HepG2 (cell line): ENCODE data around the gene TMEM145. TPM values are rescaled to one million over a fixed set of nuclear protein-coding genes. Genes with fewer than 3 reads are reported as not detected.

ENCODE experiments used
- ATAC-seq: fragments of 200-7000 bp; cut with Tn5 transposase; 3 replicates; pipeline ENCODE4 v1.9.1; 2020; ENCODE audit warnings: mild to moderate bottlenecking, moderate library complexity
- BruUV-seq: library from RNA; stranded (reverse); fragments of 400-500 nt; replicated peaks from 2 replicates; lab custom pipeline; 2021; lab: Mats Ljungman, UMichigan
- CTCF ChIA-PET: fragments of 300-600 bp; formaldehyde crosslinking; extraction: SDS; loops from one replicate; lab custom pipeline; 2021; ENCODE audit warnings: low total read pairs, inconsistent platforms, low intra/inter-chr PET ratio; lab: Yijun Ruan, JAX
- POLR2A ChIA-PET: fragments of 350-600 bp; sonication (Branson Sonifier 250); formaldehyde crosslinking; loops from one replicate; lab custom pipeline; 2020; ENCODE audit warnings: antibody characterized with exemption, inconsistent platforms; lab: Yijun Ruan, JAX
- DNase-seq: peaks from one replicate; pipeline ENCODE4 v3.0.0-alpha.2; 2015; ENCODE audit warnings: low spot score
- FAIRE-seq: peaks from 3 replicates; lab custom pipeline; 2011; peaks lifted over from hg19 to GRCh38; lab: Jason Lieb, UNC
- H2AFZ ChIP-seq: one replicate; pipeline ENCODE4 v1.6.1; 2011; ENCODE audit warnings: low read length, inconsistent platforms
- H3K27ac ChIP-seq: fragments of 300-600 bp; 3 replicates; pipeline ENCODE4 v1.8.0; 2011; ENCODE audit warnings: mixed run types, mild to moderate bottlenecking, mixed read lengths, low read length, inconsistent platforms; ENCODE audit not compliant: insufficient read depth; ENCODE audit errors: extremely low read length
- H3K27me3 ChIP-seq, 2 experiments: fragments of 200-600 bp in 1 of 2; 2 replicates in 1 of 2; 3 replicates in 1 of 2; pipeline versions ENCODE4 v1.6.0 to v1.8.0; 2011; ENCODE audit warnings: low read length in 2 of 2, mild to moderate bottlenecking in 2 of 2, moderate library complexity in 2 of 2, inconsistent platforms in 1 of 2; ENCODE audit not compliant: insufficient read depth in 2 of 2, control insufficient read depth in 1 of 2
- H3K36me3 ChIP-seq, 2 experiments: fragments of 200-600 bp in 1 of 2; replicated peaks in 1 of 2; 2 replicates in 1 of 2; 3 replicates in 1 of 2; pipeline versions ENCODE4 v1.5.1 to v1.8.0; 2011; ENCODE audit warnings: low read length in 2 of 2, inconsistent platforms in 1 of 2; ENCODE audit not compliant: insufficient read depth in 2 of 2, control insufficient read depth in 1 of 2
- H3K4me1 ChIP-seq: 2 replicates; pipeline ENCODE4 v1.5.1; 2012; ENCODE audit warnings: low read length, inconsistent platforms; ENCODE audit not compliant: insufficient read depth
- H3K4me2 ChIP-seq: 2 replicates; pipeline ENCODE4 v1.6.0; 2011; ENCODE audit warnings: low read depth, low read length, inconsistent platforms
- H3K4me3 ChIP-seq, 3 experiments: fragments of 200-600 bp in 1 of 3; sonication (generic), shearing (Covaris generic) in 1 of 3; replicated peaks in 1 of 3; 2 replicates each; pipeline ENCODE4 v1.5.1; 2011 to 2016; ENCODE audit warnings: low read length in 3 of 3, inconsistent platforms in 2 of 3, low read depth in 2 of 3, mild to moderate bottlenecking in 2 of 3, control low read depth in 1 of 3, mixed read lengths in 1 of 3; ENCODE audit not compliant: insufficient read depth in 1 of 3
- H3K79me2 ChIP-seq: one replicate; pipeline ENCODE4 v1.6.1; 2011; ENCODE audit warnings: low read length, inconsistent platforms; ENCODE audit not compliant: insufficient read depth
- H3K9ac ChIP-seq: 2 replicates; pipeline ENCODE4 v1.6.0; 2011; ENCODE audit warnings: mild to moderate bottlenecking, low read depth, low read length, inconsistent platforms; ENCODE audit not compliant: insufficient read depth
- H3K9me3 ChIP-seq: 2 replicates; pipeline ENCODE4 v1.5.1; 2012; ENCODE audit warnings: mild to moderate bottlenecking, low read length
- H4K20me1 ChIP-seq: 2 replicates; pipeline ENCODE4 v1.6.0; 2011; ENCODE audit warnings: inconsistent platforms, mild to moderate bottlenecking, low read length, moderate library complexity; ENCODE audit not compliant: insufficient read depth
- CEBPG ChIP-seq: IDR thresholded peaks from 2 replicates; pipeline ENCODE4 v1.6.1; 2016
- NCOA5 ChIP-seq: sonication (generic); formaldehyde crosslinking; IDR thresholded peaks from 2 replicates; pipeline ENCODE4 v1.4.0; 2020; ENCODE audit warnings: missing genetic modification reagents
- RFXAP ChIP-seq: sonication (generic); formaldehyde crosslinking; IDR thresholded peaks from 2 replicates; pipeline ENCODE4 v1.4.0; 2020; ENCODE audit warnings: missing genetic modification reagents, borderline replicate concordance
- RXRB ChIP-seq: IDR thresholded peaks from 2 replicates; pipeline ENCODE4 v1.6.1; 2016; ENCODE audit warnings: borderline replicate concordance, missing genetic modification reagents, missing compliant biosample characterization
- ZNF329 ChIP-seq: sonication (generic); formaldehyde crosslinking; IDR thresholded peaks from 2 replicates; pipeline ENCODE4 v1.9.0; 2021; ENCODE audit warnings: low read depth, mild to moderate bottlenecking, missing genetic modification reagents
- ZSCAN22 ChIP-seq: sonication (generic); formaldehyde crosslinking; IDR thresholded peaks from 2 replicates; pipeline ENCODE4 v1.4.0; 2020; ENCODE audit warnings: mild to moderate bottlenecking, missing genetic modification reagents
- WGBS: methylation state at CpG from one replicate; pipeline ENCODE4 v1.1.6; 2017; ENCODE audit warnings: low lambda C conversion rate; 5-methylcytosine and 5-hydroxymethylcytosine counted together
- in situ Hi-C: cut with HindIII; loops from 2 replicates; pipeline ENCODE4 v1.10.0; 2017; ENCODE audit warnings: low pct_unique_long_range_greater_than_20kb; ENCODE audit not compliant: extremely low pct_ligation_motif_present
- intact Hi-C: fragments of 100-400 bp; cut with micrococcal nuclease; formaldehyde crosslinking; loops from one replicate; pipeline ENCODE4 v1.10.0; 2022; ENCODE audit not compliant: unreplicated experiment
- polyA plus RNA-seq, 8 experiments: library from polyadenylated mRNA; depleted of rRNA in 3 of 8; stranded (reverse) in 7 of 8; unstranded in 1 of 8; fragments of >200 nt; fragmentation: Illumina TruSeq in 4 of 8; extraction: Trizol in 4 of 8; gene quantifications; 2 replicates each; pipeline versions ENCODE4 v1.2.1 to v1.2.3, GENCODE V29; 2011 to 2016; ENCODE audit warnings: low read depth in 4 of 8, missing spikeins in 1 of 8, mixed read lengths in 1 of 8; ENCODE audit not compliant: insufficient read depth in 1 of 8
- total RNA-seq, 5 experiments: library from RNA; depleted of rRNA; stranded (reverse); fragments of >200 nt; fragmentation: Illumina TruSeq; extraction: Trizol; gene quantifications; 2 replicates each; pipeline ENCODE4 v1.2.3, GENCODE V29; 2016; ENCODE audit warnings: low read depth in 1 of 5
- TF ChIP-seq, protein P1 (sequence below): sonication (generic); formaldehyde crosslinking; IDR thresholded peaks from 2 replicates; pipeline ENCODE4 v1.8.0; 2022; ENCODE audit warnings: low read depth, missing genetic modification reagents

The TMEM145 gene
- total and polyA plus RNA-seq, 2 of the 13 experiments (the other 11 are each of a cell fraction or from before 2014, with no cell fraction given), result 0.07 to 5.1 TPM

DNA sequence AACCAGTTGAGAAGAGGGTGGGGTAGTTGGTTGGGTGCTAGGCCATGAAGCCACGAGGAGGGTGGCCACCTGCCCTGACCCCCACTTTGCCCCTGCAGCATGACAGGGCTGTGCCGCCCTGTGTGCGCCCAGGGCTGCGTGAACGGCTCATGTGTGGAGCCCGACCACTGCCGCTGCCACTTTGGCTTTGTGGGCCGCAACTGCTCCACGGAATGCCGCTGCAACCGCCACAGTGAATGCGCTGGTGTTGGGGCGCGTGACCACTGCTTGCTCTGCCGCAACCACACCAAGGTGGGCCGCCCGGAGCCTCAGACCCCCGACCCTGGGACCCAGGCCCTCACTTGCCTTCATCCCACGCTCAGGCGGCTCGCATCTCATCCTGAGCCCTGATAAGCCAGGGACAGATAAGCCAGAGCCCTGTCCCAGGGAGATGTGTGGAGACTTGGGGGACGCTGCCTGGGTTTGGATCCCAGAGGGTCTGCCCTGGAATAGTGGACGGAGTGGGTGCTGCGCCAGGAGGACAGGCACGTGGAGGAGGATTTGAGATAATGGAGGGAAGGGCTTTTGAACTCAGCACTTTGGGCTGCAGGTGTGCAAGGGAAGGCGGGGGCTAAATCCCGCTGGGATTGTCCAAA, 56.4 kb downstream of the TMEM145 start:
- in situ Hi-C loops, result no loop called here
- H3K4me1 ChIP-seq, result no peaks in the 10 kb centered on the region
- TF ChIP-seq RXRB (CRISPR knock-in tag) (no peak), RFXAP (CRISPR knock-in tag) (no peak), NCOA5 (no peak), CEBPG (CRISPR knock-in tag) (no peak)
- TF ChIP-seq, protein P1, sequence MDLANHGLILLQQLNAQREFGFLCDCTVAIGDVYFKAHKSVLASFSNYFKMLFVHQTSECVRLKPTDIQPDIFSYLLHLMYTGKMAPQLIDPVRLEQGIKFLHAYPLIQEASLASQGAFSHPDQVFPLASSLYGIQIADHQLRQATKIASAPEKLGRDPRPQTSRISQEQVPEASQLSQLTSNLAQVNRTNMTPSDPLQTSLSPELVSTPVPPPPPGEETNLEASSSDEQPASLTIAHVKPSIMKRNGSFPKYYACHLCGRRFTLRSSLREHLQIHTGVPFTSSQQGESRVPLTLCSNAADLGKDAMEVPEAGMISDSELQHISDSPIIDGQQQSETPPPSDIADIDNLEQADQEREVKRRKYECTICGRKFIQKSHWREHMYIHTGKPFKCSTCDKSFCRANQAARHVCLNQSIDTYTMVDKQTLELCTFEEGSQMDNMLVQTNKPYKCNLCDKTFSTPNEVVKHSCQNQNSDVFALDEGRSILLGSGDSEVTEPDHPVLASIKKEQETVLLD (CRISPR knock-in tag), result no peak
- BruUV-seq, result no TSS peak
- no peak overlapping the region for H3K27ac ChIP-seq
- peaks cover 0 to 2% of the 10 kb centered on the region in 2 experiments; a peak in 2 of 5 replicates for H3K36me3 ChIP-seq
- no peak for FAIRE-seq
- no peaks in the 10 kb centered on the region for H3K79me2 ChIP-seq
- DNase-seq, result no peak
- no peak overlapping the region for H2AFZ ChIP-seq
- ATAC-seq, result no peak; the same call in 2 of the 3 replicates
- 94% methylated on average over 20 of the region's 27 CpGs for WGBS
- no peaks in the 10 kb centered on the region; the same call in 1 of the 2 replicates for H3K9me3 ChIP-seq
- no peak overlapping the region for H3K4me3 ChIP-seq
- H3K27me3 ChIP-seq, result no peaks in the 10 kb centered on the region
- H3K4me2 ChIP-seq, result no peak overlapping the region
- no peaks in the 10 kb centered on the region for H4K20me1 ChIP-seq
- ChIA-PET POLR2A (no interaction called here), CTCF (no interaction called here)
- intact Hi-C loops, result no loop called here
- H3K9ac ChIP-seq, result no peak overlapping the region

DNA sequence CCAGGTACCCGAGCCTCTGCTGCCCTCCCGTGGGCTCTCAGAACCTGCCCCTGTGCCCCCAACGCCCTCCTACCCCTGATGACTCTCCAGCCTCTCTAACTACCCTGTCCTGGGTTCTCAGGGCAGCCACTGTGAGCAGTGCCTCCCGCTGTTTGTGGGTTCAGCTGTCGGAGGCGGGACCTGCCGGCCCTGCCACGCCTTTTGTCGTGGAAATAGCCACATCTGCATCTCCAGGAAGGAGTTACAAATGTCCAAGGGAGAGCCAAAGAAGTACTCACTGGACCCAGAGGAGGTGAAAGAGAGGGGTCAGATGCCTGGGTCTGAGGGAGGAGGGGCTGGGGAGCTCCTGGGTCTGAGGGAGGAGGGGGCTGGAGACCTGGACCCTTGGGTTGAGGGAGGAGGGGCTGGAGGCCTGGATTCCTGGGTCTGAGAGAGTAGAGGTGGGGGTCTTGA, 57.0 kb downstream of the TMEM145 start:
- no peaks in the 10 kb centered on the region for H3K9me3 ChIP-seq
- in situ Hi-C loops (no loop called here), intact Hi-C loops (no loop called here)
- H3K4me3 ChIP-seq, result no peak overlapping the region
- H3K27me3 ChIP-seq, result no peaks in the 10 kb centered on the region
- BruUV-seq, result no TSS peak
- H3K79me2 ChIP-seq, result no peaks in the 10 kb centered on the region
- H2AFZ ChIP-seq, result no peak overlapping the region
- H3K4me1 ChIP-seq, result no peaks in the 10 kb centered on the region
- POLR2A ChIA-PET, result no interaction called here
- TF ChIP-seq ZNF329, result no peak
- TF ChIP-seq ZSCAN22, result 0 out of 2 replicates have a peak, but pooled peaks have one; percentile 55
- no peak for FAIRE-seq
- DNase-seq, result no peak
- H3K27ac ChIP-seq, result no peak overlapping the region
- ATAC-seq, result no peak
- no peak overlapping the region for H3K9ac ChIP-seq
- 97% methylated on average over 9 of the region's 9 CpGs for WGBS
- CTCF ChIA-PET, result no interaction called here
- H3K4me2 ChIP-seq, result no peak overlapping the region
- H4K20me1 ChIP-seq, result no peaks in the 10 kb centered on the region
- no peaks in the 10 kb centered on the region for H3K36me3 ChIP-seq
